ENCODE results near the gene RRAGD.

Gene RRAGD

GRCh38 chr6:89375427-89376267, 36.4 kb downstream of the RRAGD start:
- peak; percentile 80 for DNase-seq

DNA sequence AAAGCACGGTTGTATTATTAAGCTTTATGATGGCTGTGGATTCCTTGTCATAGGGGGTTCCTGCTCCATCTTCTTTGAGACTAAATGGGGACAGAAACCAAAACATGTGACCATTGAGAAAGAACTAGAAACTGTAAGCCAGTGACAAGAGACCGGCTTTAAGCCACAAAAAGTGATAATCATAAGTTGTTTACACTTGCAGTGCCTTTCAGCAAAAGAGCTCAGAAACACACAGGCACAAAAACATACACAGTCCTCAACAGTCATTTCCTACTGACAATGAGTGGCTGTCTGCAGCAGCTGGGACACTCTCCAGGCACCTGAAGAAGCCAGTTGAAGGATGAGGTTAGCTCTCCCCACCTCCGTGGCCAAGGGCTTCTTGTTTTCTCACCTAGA, 39.6 kb downstream of the RRAGD start:
- DNase-seq: no peak

DNA sequence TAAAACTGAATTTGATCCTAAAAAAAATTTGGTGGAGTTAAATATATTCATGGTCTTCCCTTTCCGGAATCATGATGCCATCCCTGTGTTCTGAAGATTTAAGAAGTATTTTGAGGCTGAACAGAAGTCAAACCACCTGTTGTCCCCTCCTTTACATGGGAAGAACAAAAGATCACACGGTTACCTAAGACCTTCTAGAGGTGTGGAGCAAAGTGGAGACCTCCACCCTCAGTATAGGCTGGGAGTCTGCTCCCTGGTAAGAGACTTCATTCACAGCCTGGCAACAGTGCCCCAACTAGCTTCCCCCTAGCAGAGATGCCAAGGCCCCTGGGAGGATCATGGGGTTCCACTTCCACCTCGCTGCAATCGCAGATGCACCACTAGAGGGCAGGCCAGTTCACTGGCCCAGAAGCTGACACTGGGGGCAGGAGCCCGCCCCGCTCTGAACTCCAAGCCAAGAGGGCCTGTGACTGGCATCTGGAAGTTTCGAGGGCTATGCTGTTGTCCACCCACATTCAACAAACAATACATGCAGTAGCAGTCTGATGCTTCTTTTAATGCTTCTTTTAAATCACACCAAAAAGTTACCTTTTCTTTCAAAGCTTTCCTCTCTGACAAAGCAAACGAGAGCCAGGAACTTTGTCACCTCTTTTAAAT, 40.1 kb downstream of the RRAGD start:
- peak; percentile 91 for DNase-seq

DNA sequence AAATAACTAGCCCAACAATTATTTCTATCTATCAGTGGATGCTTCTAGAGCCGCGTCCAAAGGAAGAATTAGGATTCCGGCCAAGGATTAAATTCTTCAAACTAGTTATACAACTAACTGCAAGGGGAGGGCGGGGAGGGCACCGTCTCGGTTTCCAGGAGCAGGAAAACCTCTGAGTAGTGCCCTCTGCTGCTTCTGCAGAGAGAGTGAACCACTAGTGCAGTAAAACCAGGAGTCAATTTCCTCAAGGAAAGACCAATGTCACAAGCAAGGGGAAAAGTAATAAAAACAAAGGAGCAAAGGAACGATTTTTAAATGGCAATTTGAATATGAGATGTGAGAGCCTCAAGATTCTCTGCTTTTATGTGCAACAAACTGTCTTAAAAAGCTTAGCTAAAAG, 43.1 kb downstream of the RRAGD start:
- peak; percentile 34 for DNase-seq

- peak; percentile 89 for DNase-seq
Observed at GRCh38 chr6:89368107-89368506, 44.0 kb downstream of the RRAGD start.

DNA sequence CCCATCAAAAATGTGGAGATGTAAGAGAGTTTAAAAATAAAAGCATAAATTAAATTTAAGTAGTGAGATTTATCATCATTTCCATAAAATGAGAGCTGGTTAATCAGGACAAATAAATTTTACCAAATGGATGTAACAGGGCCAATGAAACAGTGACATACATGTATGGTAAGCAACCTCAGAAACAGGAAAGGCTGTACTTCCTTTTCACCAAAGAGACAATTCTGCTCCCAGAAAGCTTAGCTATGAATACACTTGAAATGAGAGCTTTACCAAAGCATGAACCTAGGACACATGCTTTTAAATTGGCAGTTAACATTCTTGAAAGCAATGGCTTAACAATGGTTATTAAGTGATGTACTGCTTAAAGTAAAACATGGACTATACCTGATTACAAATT, 47.5 kb downstream of the RRAGD start:
- DNase-seq: no peak

GRCh38 chr6:89361171-89361570, 50.9 kb downstream of the RRAGD start:
- no peak for DNase-seq

GRCh38 chr6:89360415-89360999, 51.6 kb downstream of the RRAGD start:
- DNase-seq: no peak

DNA sequence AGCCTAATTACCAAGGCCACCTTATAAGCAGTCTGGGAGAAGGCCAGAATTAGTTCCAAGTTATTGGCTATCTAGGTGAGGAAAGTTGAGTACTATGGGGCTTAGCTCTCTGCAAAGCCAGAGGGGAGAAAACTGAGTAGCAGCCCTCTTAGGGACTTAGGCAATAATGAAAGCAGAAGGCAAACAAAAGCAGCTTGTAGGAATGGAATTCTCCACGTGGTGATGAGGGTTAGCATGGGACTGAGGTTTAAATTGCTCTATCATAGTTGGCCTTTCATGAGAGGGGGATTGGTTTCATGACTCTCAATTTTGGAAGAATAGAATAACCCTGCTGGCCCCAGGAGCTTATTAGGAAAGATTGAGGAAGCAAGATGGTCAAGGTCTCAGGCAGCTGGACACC, 52.5 kb downstream of the RRAGD start:
- DNase-seq: no peak

DNA sequence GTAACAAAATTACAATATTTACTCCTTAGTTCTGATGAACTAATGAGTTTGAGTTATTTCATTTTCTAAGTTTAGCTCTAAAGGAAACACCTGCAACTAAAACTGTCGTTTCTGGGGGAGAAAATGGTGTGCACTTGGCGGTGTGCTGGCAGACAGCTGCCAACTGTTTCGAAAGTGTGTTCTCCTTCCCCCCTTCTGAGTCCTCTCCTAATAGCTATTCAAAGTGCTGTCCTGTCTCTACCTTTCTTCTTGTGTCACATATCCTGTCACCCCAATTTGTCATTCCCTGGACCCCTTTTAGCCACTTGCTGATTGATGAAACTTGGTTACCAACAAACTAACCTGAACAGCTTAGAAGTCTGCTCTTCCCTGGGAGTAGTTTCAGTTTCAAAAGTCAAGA, 54.7 kb downstream of the RRAGD start:
- DNase-seq: peak; percentile 45

- peak; percentile 25 for DNase-seq
Observed at GRCh38 chr6:89356642-89357170, 55.4 kb downstream of the RRAGD start.

GRCh38 chr6:89355511-89356194, 56.4 kb downstream of the RRAGD start:
- DNase-seq: no peak

DNA sequence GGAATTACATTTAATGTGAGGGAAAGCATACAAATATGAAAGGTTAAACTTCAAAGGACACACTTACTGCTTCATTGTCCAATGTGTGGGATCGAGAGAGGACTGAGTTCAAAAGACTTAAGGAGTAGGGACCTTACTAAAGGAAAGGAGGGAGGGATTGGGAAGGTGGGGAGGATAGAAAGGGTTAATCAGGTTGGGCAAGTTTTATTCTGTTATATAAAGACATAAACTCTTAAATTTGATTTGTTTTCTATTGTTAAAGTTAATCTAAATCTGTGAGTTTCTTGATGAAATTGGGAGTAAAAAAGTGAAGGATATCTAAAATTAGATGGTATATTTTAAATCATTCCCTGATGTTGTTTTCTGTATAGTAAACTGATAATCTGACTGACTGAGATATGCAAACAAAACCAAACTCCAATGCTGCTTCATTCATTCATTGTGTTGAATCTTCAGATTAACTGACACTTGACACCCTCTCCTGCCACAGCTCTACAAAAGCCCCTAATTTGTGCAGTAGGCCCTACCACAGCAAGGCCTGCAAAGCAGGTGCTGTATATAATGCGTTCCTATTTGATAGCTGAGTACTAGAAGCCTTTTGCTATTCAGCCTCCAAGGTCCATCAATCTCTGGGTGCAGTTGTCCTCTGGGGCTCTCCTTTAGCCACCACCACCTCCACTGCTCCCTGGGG, 58.2 kb downstream of the RRAGD start:
- DNase-seq: no peak

DNA sequence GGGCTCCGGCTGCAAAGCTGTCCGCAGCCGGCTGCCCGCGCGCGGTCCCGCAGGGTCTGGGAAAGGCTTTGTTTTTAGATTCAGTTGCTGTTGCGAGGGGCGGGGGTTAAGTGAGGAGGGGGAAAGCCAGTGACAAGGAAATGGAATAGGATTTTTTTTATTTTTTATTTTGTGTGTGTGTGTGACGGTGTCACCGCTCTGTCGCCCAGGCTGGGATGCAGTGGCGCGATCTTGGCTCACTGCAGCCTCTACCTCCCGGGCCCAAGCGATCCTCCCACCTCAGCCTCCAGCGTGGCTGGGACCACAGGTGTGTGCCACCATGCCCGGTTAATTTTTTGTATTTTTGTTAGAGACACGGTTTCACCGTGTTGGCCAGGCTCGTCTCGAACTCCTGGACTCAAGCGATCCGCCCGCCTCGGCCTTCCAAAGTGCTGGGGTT, 58.9 kb downstream of the RRAGD start:
- DNase-seq: no peak

DNA sequence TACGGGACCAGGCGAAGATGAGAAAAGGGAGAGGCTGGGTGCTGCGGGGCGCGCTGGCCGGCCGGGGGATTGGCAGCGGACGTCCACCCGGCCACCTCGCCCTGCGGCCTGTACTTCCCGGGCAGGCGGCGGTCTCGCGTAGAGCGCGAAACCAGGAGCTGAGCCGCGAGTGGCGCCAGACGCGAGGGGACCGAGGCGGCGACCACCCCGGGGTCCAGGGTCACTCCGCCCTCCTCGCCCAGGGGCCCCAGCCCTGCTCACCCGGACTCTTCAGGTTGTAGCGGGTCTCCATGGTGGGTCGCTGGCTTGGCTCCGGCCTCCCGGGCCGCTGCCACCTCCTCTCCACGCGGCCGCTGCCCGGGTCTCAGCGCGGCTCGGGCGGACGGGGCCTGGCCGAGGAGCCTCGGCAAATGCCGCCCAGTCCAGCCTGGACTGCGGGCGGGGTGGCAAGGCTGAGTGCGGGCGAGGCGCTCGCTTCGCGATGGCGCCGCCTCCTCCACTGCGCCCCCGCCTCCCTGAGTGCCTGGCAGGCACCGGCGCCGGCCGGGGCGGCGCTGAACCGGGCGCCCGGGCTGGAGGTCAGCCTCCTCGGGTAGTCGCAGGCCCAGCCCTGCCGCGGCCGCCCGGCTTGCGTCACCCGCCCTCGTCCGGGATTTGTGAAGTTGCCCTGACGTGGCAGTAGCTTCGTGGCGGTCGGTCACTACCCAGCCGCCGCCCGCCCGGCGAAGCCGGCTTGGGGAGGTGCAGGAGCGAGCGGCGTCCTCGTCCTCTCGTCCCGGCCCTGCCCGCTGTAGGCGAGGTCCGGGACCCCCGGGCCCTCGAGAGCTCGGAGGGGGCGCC, 59.6 kb downstream of the RRAGD start, which contains the start of gene UBE2J1:
Gene UBE2J1, minus strand, starts transcription at position 445 of the 840 bp plus-strand sequence. Its CDS starts 153 bp downstream, at position 292.
- peak; percentile 90 for DNase-seq

- DNase-seq: peak; percentile 31
Observed at GRCh38 chr6:89351671-89352277, 60.3 kb downstream of the RRAGD start.

GRCh38 chr6:89350281-89350966, 61.6 kb downstream of the RRAGD start:
- DNase-seq: peak; percentile 58

GRCh38 chr6:89348372-89348771, 63.7 kb downstream of the RRAGD start:
- no peak for DNase-seq

DNA sequence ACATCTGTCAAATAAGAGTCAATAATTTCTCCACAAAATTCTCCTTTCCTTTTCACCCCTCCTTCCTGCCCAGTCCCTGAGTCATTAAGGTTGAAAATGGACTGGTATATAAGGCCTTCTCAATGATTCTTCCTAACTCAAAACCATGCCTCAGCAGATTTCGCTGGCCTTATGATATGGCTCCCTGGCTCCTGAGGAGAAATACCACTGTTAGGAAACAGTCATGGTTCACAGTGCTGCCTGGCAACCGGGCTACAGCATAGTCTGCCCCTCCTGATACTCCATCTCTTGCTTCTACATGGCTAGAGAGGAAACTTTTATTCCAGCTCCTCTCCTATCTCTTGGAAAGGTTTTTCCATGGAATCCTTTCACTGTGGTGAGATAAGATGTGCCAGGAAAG, 64.2 kb downstream of the RRAGD start:
- DNase-seq: no peak

DNA sequence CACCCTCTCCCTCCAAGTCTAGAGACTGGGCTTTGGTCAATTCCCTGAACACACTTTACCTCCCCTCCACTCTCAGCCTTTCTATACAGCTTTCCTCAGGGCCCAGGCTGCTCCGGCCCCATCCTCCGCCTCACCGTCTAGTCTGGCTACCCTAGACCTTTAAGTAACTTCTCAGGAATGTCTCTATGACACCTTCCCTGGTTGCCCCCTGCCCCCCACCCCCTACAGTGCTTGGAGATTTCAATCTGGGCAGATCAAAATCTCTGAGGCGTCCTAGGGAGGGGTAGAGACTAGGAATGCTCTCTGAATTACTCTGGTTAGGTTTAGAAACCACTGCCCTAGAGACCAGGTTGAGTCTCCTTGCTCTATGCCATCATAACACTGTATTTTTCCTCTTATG, 65.6 kb downstream of the RRAGD start:
- DNase-seq: no peak

Measured in hematopoietic multipotent progenitor cell treated with erythropoietin and hydrocortisone succinate and interleukin-3 and kit ligand, for 6 days (in vitro differentiated cells).